Fibroblast of lung (primary cell): ENCODE results near the gene OXSR1.

Experiments
- EZH2 ChIP-seq: IDR thresholded peaks from 2 replicates; pipeline ENCODE4 v1.5.1; 2012; ENCODE audit warnings: low read length, control low read depth, mild to moderate bottlenecking; ENCODE audit errors: missing control alignments
- TF ChIP-seq, protein P1 (sequence below), 2 donors: IDR thresholded peaks in 1 of 2; conservative IDR thresholded peaks in 1 of 2; 1 replicate in 1 of 2; 2 replicates in 1 of 2; pipeline ENCODE4 v1.5.1; 2011 to 2012; ENCODE audit warnings: low read length in 2 of 2, control low read depth in 1 of 2, inconsistent platforms in 1 of 2, low read depth in 1 of 2, mild to moderate bottlenecking in 1 of 2

DNA sequence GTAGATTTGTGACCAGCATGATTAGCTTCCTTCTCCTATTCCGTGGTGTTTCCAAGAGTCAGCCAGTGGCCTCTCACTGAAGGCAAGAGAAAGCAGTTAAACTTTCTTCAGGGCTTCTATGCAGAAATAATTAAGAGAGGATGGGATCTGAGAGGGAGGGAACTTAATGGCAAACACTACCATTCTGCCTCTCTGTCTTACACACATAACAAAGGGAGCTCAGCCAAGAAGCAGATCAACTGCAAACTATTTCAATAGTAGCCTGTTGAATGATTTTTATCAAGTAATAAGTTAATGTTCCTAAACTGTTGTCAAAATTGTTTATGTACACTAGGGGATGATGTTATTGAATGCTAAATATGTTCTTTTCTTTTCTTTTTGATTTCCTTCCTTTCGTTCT, 11.8 kb downstream of the OXSR1 start:
- TF ChIP-seq EZH2 = no peak
- TF ChIP-seq, protein P1, sequence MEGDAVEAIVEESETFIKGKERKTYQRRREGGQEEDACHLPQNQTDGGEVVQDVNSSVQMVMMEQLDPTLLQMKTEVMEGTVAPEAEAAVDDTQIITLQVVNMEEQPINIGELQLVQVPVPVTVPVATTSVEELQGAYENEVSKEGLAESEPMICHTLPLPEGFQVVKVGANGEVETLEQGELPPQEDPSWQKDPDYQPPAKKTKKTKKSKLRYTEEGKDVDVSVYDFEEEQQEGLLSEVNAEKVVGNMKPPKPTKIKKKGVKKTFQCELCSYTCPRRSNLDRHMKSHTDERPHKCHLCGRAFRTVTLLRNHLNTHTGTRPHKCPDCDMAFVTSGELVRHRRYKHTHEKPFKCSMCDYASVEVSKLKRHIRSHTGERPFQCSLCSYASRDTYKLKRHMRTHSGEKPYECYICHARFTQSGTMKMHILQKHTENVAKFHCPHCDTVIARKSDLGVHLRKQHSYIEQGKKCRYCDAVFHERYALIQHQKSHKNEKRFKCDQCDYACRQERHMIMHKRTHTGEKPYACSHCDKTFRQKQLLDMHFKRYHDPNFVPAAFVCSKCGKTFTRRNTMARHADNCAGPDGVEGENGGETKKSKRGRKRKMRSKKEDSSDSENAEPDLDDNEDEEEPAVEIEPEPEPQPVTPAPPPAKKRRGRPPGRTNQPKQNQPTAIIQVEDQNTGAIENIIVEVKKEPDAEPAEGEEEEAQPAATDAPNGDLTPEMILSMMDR (conservative IDR thresholded peaks at IDR 0.05 in 1 of 2, IDR thresholded peaks at IDR 0.05 in 1 of 2; ENCODE audit: low read depth in 1 of 2, low read length in 2 of 2) = no peak
